K562 (cell line): Measurements from ENCODE around the gene RNF114. TPM values are rescaled to one million over a fixed set of nuclear protein-coding genes. Genes with fewer than 3 reads are reported as not detected.

ENCODE experiments used
- ASH1L ChIP-seq: fragments of 450-650 bp; IDR thresholded peaks from 2 replicates; pipeline ENCODE4 v1.6.1; 2018; ENCODE audit warnings: borderline replicate concordance, mild to moderate bottlenecking, low read depth; ENCODE audit not compliant: partially characterized antibody
- BHLHE40 ChIP-seq: IDR thresholded peaks from 2 replicates; pipeline ENCODE4 v1.6.1; 2011; ENCODE audit warnings: low read length, improper control_type of control experiment
- CREM ChIP-seq: IDR thresholded peaks from 2 replicates; pipeline ENCODE4 v1.6.1; 2014; ENCODE audit warnings: antibody characterized with exemption, low read depth
- DPF2 ChIP-seq: fragments of 450-650 bp; IDR thresholded peaks from 2 replicates; pipeline ENCODE4 v1.6.1; 2016
- MEF2A ChIP-seq: IDR thresholded peaks from 2 replicates; pipeline ENCODE4 v1.6.1; 2011; ENCODE audit warnings: low read depth, mild to moderate bottlenecking, low read length, moderate library complexity; ENCODE audit not compliant: control insufficient read depth
- SIX5 ChIP-seq, 2 experiments: IDR thresholded peaks; 2 replicates each; pipeline ENCODE4 v1.6.1; 2011; ENCODE audit warnings: low read length in 2 of 2, borderline replicate concordance in 1 of 2, low read depth in 1 of 2, mild to moderate bottlenecking in 1 of 2, moderate library complexity in 1 of 2; ENCODE audit not compliant: insufficient read depth in 1 of 2
- U2AF2 ChIP-seq: fragments of 200-400 bp; formaldehyde crosslinking; optimal IDR thresholded peaks from 2 replicates; pipeline ENCODE3; 2017; ENCODE audit warnings: low read depth, mild to moderate bottlenecking, low read length
- ZBED1 ChIP-seq: IDR thresholded peaks from 2 replicates; pipeline ENCODE4 v1.6.1; 2014
- ZC3H4 ChIP-seq: sonication (generic); formaldehyde crosslinking; IDR thresholded peaks from 2 replicates; pipeline ENCODE4 v1.9.0; 2021; ENCODE audit warnings: missing genetic modification reagents, borderline replicate concordance
- ZNF354B ChIP-seq: fragments of 250-450 bp; sonication (Bioruptor Pico); IDR thresholded peaks from 2 replicates; pipeline ENCODE4 v1.4.0; 2020
- polyA plus RNA-seq, 8 experiments: library from polyadenylated mRNA; depleted of rRNA in 4 of 8; stranded (reverse) in 5 of 8; unstranded in 3 of 8; fragments of >200 nt; fragmentation: Nextera tagmentation in 2 of 8; fragmentation: Illumina TruSeq in 1 of 8; extraction: Ambion mirVana in 2 of 8; extraction: Trizol in 1 of 8; gene quantifications; 2 replicates each; pipeline versions ENCODE4 v1.2.1 to v1.2.3, GENCODE V29; 2011 to 2014; ENCODE audit warnings: inconsistent platforms in 1 of 8, missing spikeins in 1 of 8
- total RNA-seq, 7 experiments: library from RNA; depleted of rRNA in 6 of 7; stranded (reverse); fragments of >200 nt in 6 of 7; fragmentation: Illumina TruSeq in 2 of 7; extraction: Trizol in 2 of 7; gene quantifications; 2 replicates each; pipeline versions ENCODE4 v1.2.1 to v1.2.3, GENCODE V29; 2011 to 2021; ENCODE audit warnings: low replicate concordance in 1 of 7
- TF ChIP-seq, protein P1 (sequence below): fragments of 250-450 bp; sonication (Bioruptor Pico); IDR thresholded peaks from 2 replicates; pipeline ENCODE4 v1.5.0; 2021; ENCODE audit warnings: mild to moderate bottlenecking, borderline replicate concordance
- TF ChIP-seq, protein P2 (sequence below), 3 experiments: fragments of 200-800 bp in 1 of 3; sonication (Bioruptor generic) in 1 of 3; sonication (generic) in 1 of 3; formaldehyde crosslinking in 1 of 3; IDR thresholded peaks; 2 replicates each; pipeline versions ENCODE4 v1.6.1 to v1.8.0; 2016 to 2022; ENCODE audit warnings: mild to moderate bottlenecking in 2 of 3, missing compliant biosample characterization in 2 of 3, missing genetic modification characterization in 2 of 3, missing genetic modification reagents in 1 of 3

Gene RNF114
- total and polyA plus RNA-seq, 9 of the 15 experiments (the other 6 are each of a cell fraction or from before 2014, with no cell fraction given): 38.6 to 111 (median 62.6) TPM

DNA sequence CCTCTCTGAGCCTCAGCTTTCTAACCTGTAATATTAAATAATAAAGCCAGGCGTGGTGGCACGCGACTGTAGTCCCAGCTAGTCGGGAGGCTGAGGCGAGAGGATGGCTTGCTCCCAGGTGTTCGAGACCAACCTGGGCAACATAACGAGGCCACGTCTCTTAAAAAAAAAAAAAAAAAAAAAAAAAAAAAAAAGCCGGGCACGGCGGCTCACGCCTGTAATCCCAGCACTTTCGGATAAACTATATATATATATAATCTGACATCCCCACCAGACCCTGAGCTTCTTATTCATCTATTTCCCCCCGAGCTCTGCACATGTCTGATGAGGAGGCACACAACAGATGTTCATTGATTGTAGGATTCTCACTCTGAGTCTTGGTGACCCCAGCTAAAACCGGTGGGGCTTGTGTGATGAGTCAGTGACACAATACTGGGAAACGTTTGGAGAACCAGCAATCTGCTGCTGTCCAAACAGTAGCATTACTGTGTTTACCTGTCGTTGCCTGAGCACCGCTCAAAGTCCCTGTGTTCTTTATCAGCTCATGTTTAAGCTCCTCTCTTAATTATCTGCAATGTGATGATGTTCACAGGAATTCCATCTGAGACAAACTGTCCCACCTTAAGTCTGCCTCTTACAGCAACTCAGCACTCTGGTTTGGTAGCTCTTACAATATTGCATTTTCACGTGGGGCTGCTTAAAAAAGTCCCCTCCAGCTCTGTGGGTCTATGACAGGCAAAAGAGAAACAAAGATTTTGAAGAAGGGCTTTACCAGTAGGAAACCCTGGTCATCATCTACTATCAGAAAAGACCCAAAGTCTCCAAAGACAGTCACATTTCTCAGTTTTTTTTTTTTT, 19.8 kb upstream of the RNF114 start (continued):
- TF ChIP-seq, protein P1, sequence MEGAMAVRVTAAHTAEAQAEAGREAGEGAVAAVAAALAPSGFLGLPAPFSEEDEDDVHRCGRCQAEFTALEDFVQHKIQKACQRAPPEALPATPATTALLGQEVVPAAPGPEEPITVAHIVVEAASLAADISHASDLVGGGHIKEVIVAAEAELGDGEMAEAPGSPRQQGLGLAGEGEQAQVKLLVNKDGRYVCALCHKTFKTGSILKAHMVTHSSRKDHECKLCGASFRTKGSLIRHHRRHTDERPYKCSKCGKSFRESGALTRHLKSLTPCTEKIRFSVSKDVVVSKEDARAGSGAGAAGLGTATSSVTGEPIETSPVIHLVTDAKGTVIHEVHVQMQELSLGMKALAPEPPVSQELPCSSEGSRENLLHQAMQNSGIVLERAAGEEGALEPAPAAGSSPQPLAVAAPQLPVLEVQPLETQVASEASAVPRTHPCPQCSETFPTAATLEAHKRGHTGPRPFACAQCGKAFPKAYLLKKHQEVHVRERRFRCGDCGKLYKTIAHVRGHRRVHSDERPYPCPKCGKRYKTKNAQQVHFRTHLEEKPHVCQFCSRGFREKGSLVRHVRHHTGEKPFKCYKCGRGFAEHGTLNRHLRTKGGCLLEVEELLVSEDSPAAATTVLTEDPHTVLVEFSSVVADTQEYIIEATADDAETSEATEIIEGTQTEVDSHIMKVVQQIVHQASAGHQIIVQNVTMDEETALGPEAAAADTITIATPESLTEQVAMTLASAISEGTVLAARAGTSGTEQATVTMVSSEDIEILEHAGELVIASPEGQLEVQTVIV (CRISPR knock-in tag): no peak
- no peak; the same call in 1 of the 2 replicates for TF ChIP-seq ZC3H4 (CRISPR knock-in tag)
- TF ChIP-seq DPF2: peak; percentile 54
- TF ChIP-seq SIX5 (IDR thresholded peaks at IDR 0.05; ENCODE audit: borderline replicate concordance in 1 of 2, insufficient read depth in 1 of 2, low read depth in 1 of 2, low read length in 2 of 2): no peak
- 0 out of 2 replicates have a peak, but pooled peaks have one; percentile 7 for TF ChIP-seq CREM
- TF ChIP-seq ASH1L: no peak
- TF ChIP-seq BHLHE40: peak; percentile 12; the same call in 1 of the 2 replicates
- 0 out of 2 replicates have a peak, but pooled peaks have one; percentile 16 for TF ChIP-seq MEF2A
- TF ChIP-seq, protein P2, sequence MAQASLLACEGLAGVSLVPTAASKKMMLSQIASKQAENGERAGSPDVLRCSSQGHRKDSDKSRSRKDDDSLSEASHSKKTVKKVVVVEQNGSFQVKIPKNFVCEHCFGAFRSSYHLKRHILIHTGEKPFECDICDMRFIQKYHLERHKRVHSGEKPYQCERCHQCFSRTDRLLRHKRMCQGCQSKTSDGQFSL (CRISPR knock-in tag; IDR thresholded peaks at IDR 0.05): no peak
- TF ChIP-seq, protein P2 (tag; IDR thresholded peaks at IDR 0.05): no peak
- TF ChIP-seq ZNF354B (CRISPR knock-in tag): no peak
- TF ChIP-seq U2AF2: no peak
- TF ChIP-seq ZBED1: no peak
